MM.1S (cell line): ENCODE measurements around the gene CD8B.
A peak's percentile ranks its signal among the peaks of the same experiment; 100 is the strongest.

ENCODE experiments used
- DNase-seq: peaks from one replicate; pipeline ENCODE4 v3.0.0-alpha.2; 2015
- H2AFZ ChIP-seq: fragments of 300-600 bp; sonication (generic); 2 replicates; pipeline ENCODE4 v1.6.0; 2016; ENCODE audit warnings: antibody characterized with exemption, low read length
- H3F3A ChIP-seq: fragments of 300-600 bp; sonication (generic); 2 replicates; pipeline ENCODE4 v1.6.1; 2016; ENCODE audit warnings: mild to moderate bottlenecking, antibody characterized with exemption, low read length, moderate library complexity, mixed read lengths; ENCODE audit not compliant: insufficient read depth
- H3K27ac ChIP-seq: fragments of 300-600 bp; sonication (generic); 2 replicates; pipeline ENCODE4 v1.5.1; 2016; ENCODE audit warnings: mild to moderate bottlenecking, low read length
- H3K27me3 ChIP-seq: fragments of 300-600 bp; sonication (generic); replicated peaks from 2 replicates; pipeline ENCODE4 v1.6.0; 2016; ENCODE audit warnings: low read length; ENCODE audit not compliant: insufficient read depth
- H3K36me3 ChIP-seq: fragments of 300-600 bp; sonication (generic); replicated peaks from 2 replicates; pipeline ENCODE4 v1.6.1; 2016; ENCODE audit warnings: mild to moderate bottlenecking, low read length, mixed read lengths; ENCODE audit not compliant: insufficient read depth
- H3K4me1 ChIP-seq: fragments of 300-600 bp; sonication (generic); 2 replicates; pipeline ENCODE4 v1.6.1; 2016; ENCODE audit warnings: low read length, mixed read lengths
- H3K4me2 ChIP-seq: fragments of 300-600 bp; sonication (generic); 2 replicates; pipeline ENCODE4 v1.6.0; 2016; ENCODE audit warnings: low read depth, low read length
- H3K4me3 ChIP-seq: fragments of 300-600 bp; sonication (generic); 2 replicates; pipeline ENCODE4 v1.5.1; 2016; ENCODE audit warnings: low read length, mixed read lengths
- H3K79me2 ChIP-seq: fragments of 300-600 bp; sonication (generic); 2 replicates; pipeline ENCODE4 v1.6.1; 2016; ENCODE audit warnings: mixed run types, low read length, mixed read lengths
- H3K9ac ChIP-seq: fragments of 300-600 bp; sonication (generic); 2 replicates; pipeline ENCODE4 v1.6.1; 2016; ENCODE audit warnings: low read length, mixed read lengths
- H3K9me2 ChIP-seq: fragments of 300-600 bp; sonication (generic); replicated peaks from 2 replicates; pipeline ENCODE4 v1.6.1; 2016; ENCODE audit warnings: mild to moderate bottlenecking, low read length, mixed read lengths; ENCODE audit not compliant: insufficient read depth
- H3K9me3 ChIP-seq: fragments of 300-600 bp; sonication (generic); replicated peaks from 2 replicates; pipeline ENCODE4 v1.6.1; 2016; ENCODE audit warnings: mild to moderate bottlenecking, low read length, mixed read lengths; ENCODE audit not compliant: insufficient read depth
- H4K20me1 ChIP-seq: fragments of 300-600 bp; sonication (generic); 2 replicates; pipeline ENCODE4 v1.6.1; 2016; ENCODE audit warnings: mild to moderate bottlenecking, low read length, moderate library complexity, mixed read lengths; ENCODE audit not compliant: insufficient read depth
- CTCF ChIP-seq: fragments of 300-600 bp; sonication (generic); IDR thresholded peaks from 2 replicates; pipeline ENCODE4 v1.5.1; 2016; ENCODE audit warnings: antibody characterized with exemption, low read length, mixed read lengths
- EZH2 ChIP-seq: fragments of 300-600 bp; sonication (generic); optimal IDR thresholded peaks from 2 replicates; pipeline ENCODE3; 2017; ENCODE audit warnings: low read depth, mild to moderate bottlenecking, antibody characterized with exemption, low read length, mixed read lengths
- EZH2phosphoT487 ChIP-seq: fragments of 300-600 bp; sonication (generic); IDR thresholded peaks from 2 replicates; pipeline ENCODE4 v1.6.1; 2018; ENCODE audit warnings: antibody characterized with exemption, low read length

CD8B gene

GRCh38 chr2:86809481-86810121 is 52.1 kb downstream of the CD8B start:
- DNase-seq = no peak
- H4K20me1 ChIP-seq = no peaks in the 10 kb centered on the region
- H3K27me3 ChIP-seq = no peaks in the 10 kb centered on the region
- H3K9ac ChIP-seq = no peak overlapping the region
- H3K27ac ChIP-seq = no peak overlapping the region
- H3K9me2 ChIP-seq = no peaks in the 10 kb centered on the region
- H3K4me1 ChIP-seq = peaks cover 3% of the 10 kb centered on the region; the same call in 1 of the 2 replicates
- no peak overlapping the region for H3K4me3 ChIP-seq
- no peak overlapping the region for H2AFZ ChIP-seq
- H3F3A ChIP-seq = no peaks in the 10 kb centered on the region
- no peaks in the 10 kb centered on the region for H3K79me2 ChIP-seq
- H3K4me2 ChIP-seq = no peak overlapping the region
- no peaks in the 10 kb centered on the region for H3K9me3 ChIP-seq
- H3K36me3 ChIP-seq = no peaks in the 10 kb centered on the region
- TF ChIP-seq EZH2phosphoT487 = no peak
- no peak for TF ChIP-seq EZH2

GRCh38 chr2:86808315-86809161 is 53.1 kb downstream of the CD8B start:
- Histone ChIP-seq H3K9ac (peak overlapping the region; percentile 24; the same call in 1 of the 2 replicates), H3K27ac (no peak overlapping the region), H3K9me2 (no peaks in the 10 kb centered on the region), H3K4me1 (peaks cover 3% of the 10 kb centered on the region; the same call in 1 of the 2 replicates), H4K20me1 (no peaks in the 10 kb centered on the region), H3K4me3 (peak overlapping the region; percentile 71), H3K36me3 (no peaks in the 10 kb centered on the region), H3K79me2 (no peaks in the 10 kb centered on the region), H3K9me3 (no peaks in the 10 kb centered on the region), H3K27me3 (no peaks in the 10 kb centered on the region), H3F3A (no peaks in the 10 kb centered on the region), H3K4me2 (peak overlapping the region; percentile 96), H2AFZ (peak overlapping the region; percentile 84)
- DNase-seq = peak; percentile 92
- TF ChIP-seq EZH2phosphoT487 = no peak
- TF ChIP-seq CTCF = peak; percentile 90

GRCh38 chr2:86807468-86808275 is 54.0 kb downstream of the CD8B start:
- H2AFZ ChIP-seq = peak overlapping the region; percentile 84
- H4K20me1 ChIP-seq = no peaks in the 10 kb centered on the region
- H3K27ac ChIP-seq = no peak overlapping the region
- H3K27me3 ChIP-seq = no peaks in the 10 kb centered on the region
- H3K9ac ChIP-seq = peak overlapping the region; percentile 24; the same call in 1 of the 2 replicates
- peaks cover 3% of the 10 kb centered on the region; the same call in 1 of the 2 replicates for H3K4me1 ChIP-seq
- H3K36me3 ChIP-seq = no peaks in the 10 kb centered on the region
- H3K4me3 ChIP-seq = peak overlapping the region; percentile 71
- TF ChIP-seq EZH2 (no peak), CTCF (no peak), EZH2phosphoT487 (no peak)
- H3K9me3 ChIP-seq = no peaks in the 10 kb centered on the region
- DNase-seq = peak; percentile 73
- H3K9me2 ChIP-seq = no peaks in the 10 kb centered on the region
- H3F3A ChIP-seq = no peaks in the 10 kb centered on the region
- no peaks in the 10 kb centered on the region for H3K79me2 ChIP-seq
- H3K4me2 ChIP-seq = peak overlapping the region; percentile 96
